H1 (cell line): ENCODE data around the gene UNC5B. TPM values are rescaled to one million over a fixed set of nuclear protein-coding genes. Genes with fewer than 3 reads are reported as not detected.

Experiments used
- CBX5 ChIP-seq: fragments of 300-800, 300-1000 bp; sonication (generic); IDR thresholded peaks from 2 replicates; pipeline ENCODE4 v1.7.1; 2016; ENCODE audit warnings: antibody characterized with exemption, low read length, low read depth
- GTF2F1 ChIP-seq: IDR thresholded peaks from 2 replicates; pipeline ENCODE4 v1.6.1; 2012; ENCODE audit warnings: low read depth, low read length, improper control_type of control experiment, borderline replicate concordance
- RFX5 ChIP-seq: IDR thresholded peaks from 2 replicates; pipeline ENCODE4 v1.6.1; 2011; ENCODE audit warnings: low read depth, low read length, improper control_type of control experiment, borderline replicate concordance
- SUZ12 ChIP-seq: fragments of 200-600 bp; sonication (generic); IDR thresholded peaks from 2 replicates; pipeline ENCODE4 v1.6.1; 2012; ENCODE audit warnings: mild to moderate bottlenecking, inconsistent platforms, low read length, moderate library complexity, mixed read lengths
- polyA plus RNA-seq, 7 experiments: library from polyadenylated mRNA; depleted of rRNA in 3 of 7; stranded (reverse) in 5 of 7; unstranded in 2 of 7; fragments of >200 nt in 5 of 7; fragments of 200-250 nt in 2 of 7; gene quantifications; 1 replicate in 5 of 7; 2 replicates in 1 of 7; 4 replicates in 1 of 7; pipeline versions ENCODE4 v1.2.1 to v1.2.3, GENCODE V29; 2011 to 2013; ENCODE audit warnings: missing spikeins in 2 of 7, mixed read lengths in 2 of 7
- total RNA-seq: library from RNA; stranded (reverse); fragmentation: NEBNext Ultra II Directional; extraction: Animal tissue kit (Norgen Biotek cat#: 25700); gene quantifications from 2 replicates; pipeline ENCODE4 v1.2.1, GENCODE V29; 2021
- TF ChIP-seq, protein P1 (sequence below): fragments of 300-600 bp; sonication (generic); IDR thresholded peaks from 2 replicates; pipeline ENCODE4 v1.7.1; 2012; ENCODE audit warnings: low read length, moderate library complexity, mild to moderate bottlenecking, inconsistent platforms; ENCODE audit not compliant: insufficient replicate concordance

Gene UNC5B
- total and polyA plus RNA-seq, 2 of the 8 experiments (the other 6 are each of a cell fraction or from before 2014, with no cell fraction given): 27.9 to 31.8 TPM

GRCh38 chr10:71296086-71296485 is 83.7 kb downstream of the UNC5B start (continued):
- TF ChIP-seq, protein P1, sequence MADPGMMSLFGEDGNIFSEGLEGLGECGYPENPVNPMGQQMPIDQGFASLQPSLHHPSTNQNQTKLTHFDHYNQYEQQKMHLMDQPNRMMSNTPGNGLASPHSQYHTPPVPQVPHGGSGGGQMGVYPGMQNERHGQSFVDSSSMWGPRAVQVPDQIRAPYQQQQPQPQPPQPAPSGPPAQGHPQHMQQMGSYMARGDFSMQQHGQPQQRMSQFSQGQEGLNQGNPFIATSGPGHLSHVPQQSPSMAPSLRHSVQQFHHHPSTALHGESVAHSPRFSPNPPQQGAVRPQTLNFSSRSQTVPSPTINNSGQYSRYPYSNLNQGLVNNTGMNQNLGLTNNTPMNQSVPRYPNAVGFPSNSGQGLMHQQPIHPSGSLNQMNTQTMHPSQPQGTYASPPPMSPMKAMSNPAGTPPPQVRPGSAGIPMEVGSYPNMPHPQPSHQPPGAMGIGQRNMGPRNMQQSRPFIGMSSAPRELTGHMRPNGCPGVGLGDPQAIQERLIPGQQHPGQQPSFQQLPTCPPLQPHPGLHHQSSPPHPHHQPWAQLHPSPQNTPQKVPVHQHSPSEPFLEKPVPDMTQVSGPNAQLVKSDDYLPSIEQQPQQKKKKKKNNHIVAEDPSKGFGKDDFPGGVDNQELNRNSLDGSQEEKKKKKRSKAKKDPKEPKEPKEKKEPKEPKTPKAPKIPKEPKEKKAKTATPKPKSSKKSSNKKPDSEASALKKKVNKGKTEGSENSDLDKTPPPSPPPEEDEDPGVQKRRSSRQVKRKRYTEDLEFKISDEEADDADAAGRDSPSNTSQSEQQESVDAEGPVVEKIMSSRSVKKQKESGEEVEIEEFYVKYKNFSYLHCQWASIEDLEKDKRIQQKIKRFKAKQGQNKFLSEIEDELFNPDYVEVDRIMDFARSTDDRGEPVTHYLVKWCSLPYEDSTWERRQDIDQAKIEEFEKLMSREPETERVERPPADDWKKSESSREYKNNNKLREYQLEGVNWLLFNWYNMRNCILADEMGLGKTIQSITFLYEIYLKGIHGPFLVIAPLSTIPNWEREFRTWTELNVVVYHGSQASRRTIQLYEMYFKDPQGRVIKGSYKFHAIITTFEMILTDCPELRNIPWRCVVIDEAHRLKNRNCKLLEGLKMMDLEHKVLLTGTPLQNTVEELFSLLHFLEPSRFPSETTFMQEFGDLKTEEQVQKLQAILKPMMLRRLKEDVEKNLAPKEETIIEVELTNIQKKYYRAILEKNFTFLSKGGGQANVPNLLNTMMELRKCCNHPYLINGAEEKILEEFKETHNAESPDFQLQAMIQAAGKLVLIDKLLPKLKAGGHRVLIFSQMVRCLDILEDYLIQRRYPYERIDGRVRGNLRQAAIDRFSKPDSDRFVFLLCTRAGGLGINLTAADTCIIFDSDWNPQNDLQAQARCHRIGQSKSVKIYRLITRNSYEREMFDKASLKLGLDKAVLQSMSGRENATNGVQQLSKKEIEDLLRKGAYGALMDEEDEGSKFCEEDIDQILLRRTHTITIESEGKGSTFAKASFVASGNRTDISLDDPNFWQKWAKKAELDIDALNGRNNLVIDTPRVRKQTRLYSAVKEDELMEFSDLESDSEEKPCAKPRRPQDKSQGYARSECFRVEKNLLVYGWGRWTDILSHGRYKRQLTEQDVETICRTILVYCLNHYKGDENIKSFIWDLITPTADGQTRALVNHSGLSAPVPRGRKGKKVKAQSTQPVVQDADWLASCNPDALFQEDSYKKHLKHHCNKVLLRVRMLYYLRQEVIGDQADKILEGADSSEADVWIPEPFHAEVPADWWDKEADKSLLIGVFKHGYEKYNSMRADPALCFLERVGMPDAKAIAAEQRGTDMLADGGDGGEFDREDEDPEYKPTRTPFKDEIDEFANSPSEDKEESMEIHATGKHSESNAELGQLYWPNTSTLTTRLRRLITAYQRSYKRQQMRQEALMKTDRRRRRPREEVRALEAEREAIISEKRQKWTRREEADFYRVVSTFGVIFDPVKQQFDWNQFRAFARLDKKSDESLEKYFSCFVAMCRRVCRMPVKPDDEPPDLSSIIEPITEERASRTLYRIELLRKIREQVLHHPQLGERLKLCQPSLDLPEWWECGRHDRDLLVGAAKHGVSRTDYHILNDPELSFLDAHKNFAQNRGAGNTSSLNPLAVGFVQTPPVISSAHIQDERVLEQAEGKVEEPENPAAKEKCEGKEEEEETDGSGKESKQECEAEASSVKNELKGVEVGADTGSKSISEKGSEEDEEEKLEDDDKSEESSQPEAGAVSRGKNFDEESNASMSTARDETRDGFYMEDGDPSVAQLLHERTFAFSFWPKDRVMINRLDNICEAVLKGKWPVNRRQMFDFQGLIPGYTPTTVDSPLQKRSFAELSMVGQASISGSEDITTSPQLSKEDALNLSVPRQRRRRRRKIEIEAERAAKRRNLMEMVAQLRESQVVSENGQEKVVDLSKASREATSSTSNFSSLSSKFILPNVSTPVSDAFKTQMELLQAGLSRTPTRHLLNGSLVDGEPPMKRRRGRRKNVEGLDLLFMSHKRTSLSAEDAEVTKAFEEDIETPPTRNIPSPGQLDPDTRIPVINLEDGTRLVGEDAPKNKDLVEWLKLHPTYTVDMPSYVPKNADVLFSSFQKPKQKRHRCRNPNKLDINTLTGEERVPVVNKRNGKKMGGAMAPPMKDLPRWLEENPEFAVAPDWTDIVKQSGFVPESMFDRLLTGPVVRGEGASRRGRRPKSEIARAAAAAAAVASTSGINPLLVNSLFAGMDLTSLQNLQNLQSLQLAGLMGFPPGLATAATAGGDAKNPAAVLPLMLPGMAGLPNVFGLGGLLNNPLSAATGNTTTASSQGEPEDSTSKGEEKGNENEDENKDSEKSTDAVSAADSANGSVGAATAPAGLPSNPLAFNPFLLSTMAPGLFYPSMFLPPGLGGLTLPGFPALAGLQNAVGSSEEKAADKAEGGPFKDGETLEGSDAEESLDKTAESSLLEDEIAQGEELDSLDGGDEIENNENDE: no peak
- TF ChIP-seq GTF2F1: no peak
- TF ChIP-seq CBX5: no peak
- TF ChIP-seq SUZ12: no peak
- no peak for TF ChIP-seq RFX5
